Stimulated activated CD4-positive, alpha-beta T cell treated with anti-CD3 and anti-CD28 coated beads, TNF-alpha, amount 100 ng/mL, for 48 hours (primary cell): ENCODE results near the gene NEK9.
"Not testable (repeated sequence)": the region's sequence is repeated elsewhere in the genome, so short reads cannot be mapped to it uniquely, and the experiment has no call there.

ENCODE experiments used
- DNase-seq, 3 donors: peaks; one replicate each; pipeline ENCODE4 v3.0.0-alpha.2; 2020; ENCODE audit warnings: low read depth in 3 of 3

NEK9 gene

GRCh38 chr14:75107186-75107585, 19.7 kb downstream of the NEK9 start:
- DNase-seq, result no peak

- DNase-seq, result no peak
Observed at GRCh38 chr14:75101491-75101890, 25.4 kb downstream of the NEK9 start.

DNA sequence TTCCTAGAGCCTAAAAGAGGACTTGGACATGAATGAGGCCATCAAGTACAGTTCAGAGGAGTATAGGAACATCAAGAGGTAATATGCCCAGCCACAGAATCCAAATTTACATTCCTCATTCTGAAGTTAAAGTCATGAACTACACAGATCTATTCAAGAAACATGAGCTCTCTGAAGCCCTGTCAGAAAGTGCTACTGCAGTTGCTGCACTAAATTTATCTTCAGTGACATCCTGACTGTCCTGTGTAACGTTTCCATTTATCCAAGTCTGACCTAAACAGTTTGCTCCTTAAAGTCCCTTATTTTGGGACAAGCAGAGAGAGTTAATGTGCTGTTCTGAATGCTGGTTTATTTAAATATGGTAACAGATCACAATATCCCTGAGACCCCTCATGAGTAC, 28.2 kb downstream of the NEK9 start:
- no peak for DNase-seq

DNA sequence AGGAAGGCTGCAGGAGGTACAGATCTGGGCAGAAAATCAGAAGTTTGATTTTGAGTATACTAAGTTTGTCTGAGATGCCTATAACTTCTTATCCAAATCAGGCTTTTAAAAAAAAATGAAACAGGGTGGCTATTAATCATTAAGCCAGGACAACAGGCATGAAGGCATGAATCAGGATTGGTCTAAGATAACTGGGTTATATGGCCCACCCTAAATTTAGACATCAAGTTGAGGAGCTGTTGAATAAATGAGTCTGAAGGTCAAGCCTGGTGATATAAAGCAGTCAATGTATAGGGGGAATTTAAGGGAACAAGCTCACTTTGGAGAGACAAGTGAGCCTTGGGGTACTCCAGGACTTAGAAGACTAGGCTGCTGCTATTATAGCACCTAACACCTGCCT, 28.6 kb downstream of the NEK9 start:
- no peak for DNase-seq

DNA sequence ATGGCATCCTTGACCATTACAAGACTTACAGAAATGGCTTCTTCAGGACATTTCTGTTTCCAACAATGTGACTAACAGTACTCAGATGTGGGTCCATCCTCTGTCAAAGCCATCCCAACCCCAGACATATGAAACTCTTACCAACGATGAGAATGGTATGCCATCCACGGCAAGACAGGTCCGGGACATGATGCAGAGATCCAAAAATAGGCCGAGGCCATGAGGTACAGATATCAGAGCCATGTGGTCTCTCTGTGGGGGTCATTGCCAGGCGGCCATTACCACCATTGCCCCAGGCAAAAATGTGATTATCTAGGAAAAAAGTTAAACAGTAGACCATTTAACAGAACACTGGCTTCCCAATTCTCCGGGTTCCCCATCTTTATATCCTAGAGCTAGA, 29.9 kb downstream of the NEK9 start:
- DNase-seq, result no peak

- DNase-seq, result no peak
Observed at GRCh38 chr14:75095690-75096089, 31.2 kb downstream of the NEK9 start.

DNA sequence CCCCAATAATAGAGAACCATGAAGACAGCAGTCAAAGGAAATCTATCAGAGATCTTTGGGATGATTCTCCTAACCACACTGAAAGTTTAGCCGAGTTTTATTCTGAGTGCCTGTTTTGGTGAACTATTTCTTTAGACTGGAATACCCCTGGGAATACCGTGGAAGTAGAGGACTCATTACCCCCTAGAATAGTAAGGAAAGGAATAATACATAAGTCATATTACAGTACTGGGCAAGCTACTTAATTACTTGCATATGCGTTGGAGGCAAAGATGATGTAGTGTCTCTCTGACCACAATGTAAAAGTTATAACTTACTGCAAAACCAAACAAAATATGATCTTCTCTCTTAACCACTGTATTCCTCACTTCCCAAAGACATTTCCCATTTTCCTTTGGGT, 32.0 kb downstream of the NEK9 start:
- DNase-seq, result no peak

DNA sequence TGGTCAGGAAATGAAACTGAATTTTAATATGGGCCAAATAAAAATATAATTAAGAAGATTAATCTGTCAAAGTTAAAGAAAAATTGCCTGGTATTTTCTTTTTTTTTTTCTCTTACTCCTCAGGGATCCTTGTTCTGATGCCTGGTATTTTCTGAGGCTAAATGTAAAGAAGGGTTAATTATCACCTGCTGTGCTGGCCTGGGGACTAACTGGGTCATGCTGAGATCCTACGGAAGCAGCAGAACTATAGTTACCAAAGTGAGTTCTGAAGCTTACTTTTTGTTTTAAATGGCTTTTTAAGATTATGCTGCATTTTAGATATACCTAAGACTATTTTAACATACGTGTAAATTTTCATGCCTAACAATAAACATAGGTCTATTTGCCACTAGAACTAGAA, 34.1 kb downstream of the NEK9 start:
- DNase-seq, result no peak

DNA sequence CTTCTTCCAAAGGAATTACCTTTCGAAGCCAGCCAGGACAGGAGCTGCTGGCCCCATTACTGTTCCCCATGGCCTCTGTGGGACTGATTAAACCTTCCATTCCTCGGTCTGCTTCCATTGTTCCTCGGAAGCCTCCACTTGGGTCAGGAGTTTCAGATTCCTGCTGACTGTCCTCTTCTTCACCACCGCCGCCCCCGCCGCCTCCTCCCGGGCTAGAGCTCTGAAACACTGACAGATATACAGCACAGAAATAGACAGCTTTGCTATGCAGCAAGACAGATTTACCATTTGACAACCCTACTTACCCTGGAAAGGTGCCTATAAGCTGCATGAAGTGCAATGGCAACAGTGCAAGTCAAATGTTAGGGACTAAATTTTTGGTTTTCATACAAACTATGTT, 35.6 kb downstream of the NEK9 start:
- no peak for DNase-seq

DNA sequence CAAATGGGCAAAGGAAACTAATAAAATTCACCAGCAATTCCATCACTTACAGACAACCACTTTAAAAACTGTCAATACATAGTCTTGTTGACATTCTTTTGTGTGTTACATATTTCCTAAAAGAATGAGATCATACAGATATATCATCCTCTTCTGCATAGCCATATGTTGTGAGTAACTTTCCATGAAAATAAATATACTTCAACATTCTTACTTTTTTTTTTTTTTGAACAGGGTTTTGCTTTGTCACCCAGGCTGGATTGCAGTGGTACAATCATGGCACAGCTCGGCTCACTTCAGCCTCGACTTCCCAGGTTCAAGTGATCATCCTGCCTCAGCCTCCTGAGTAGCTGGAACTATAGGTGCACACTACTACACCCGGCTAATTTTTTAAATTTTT, 36.5 kb downstream of the NEK9 start:
- no peak for DNase-seq

- peak in 1 of 3 donors; percentile 37 for DNase-seq
Observed at GRCh38 chr14:75088566-75089373, 38.1 kb downstream of the NEK9 start.

GRCh38 chr14:75088153-75088552, 38.7 kb downstream of the NEK9 start:
- DNase-seq, result no peak

DNA sequence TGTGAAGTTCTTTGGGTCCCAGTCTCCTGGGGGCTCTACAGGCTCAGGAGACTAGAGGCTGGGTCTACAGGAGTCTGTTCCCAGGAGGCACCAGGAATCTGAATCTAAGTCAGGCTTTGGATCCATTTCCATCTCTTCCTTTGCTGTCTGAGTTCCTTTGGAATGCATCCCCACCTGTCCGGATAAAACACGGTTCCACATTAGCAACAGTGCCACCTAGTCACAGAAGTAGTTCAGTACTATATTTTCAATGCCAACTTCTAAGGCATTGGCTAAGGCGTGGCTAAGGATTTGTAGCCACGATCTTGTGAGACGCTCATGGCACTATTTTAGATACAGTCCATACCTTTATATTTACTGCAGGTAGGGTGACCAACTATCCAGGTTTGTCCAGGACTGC, 42.3 kb downstream of the NEK9 start:
- no peak for DNase-seq

- no peak for DNase-seq
Observed at GRCh38 chr14:75083271-75083670, 43.6 kb downstream of the NEK9 start.

- DNase-seq, result no peak
Observed at GRCh38 chr14:75081660-75082229, 45.1 kb downstream of the NEK9 start.

DNA sequence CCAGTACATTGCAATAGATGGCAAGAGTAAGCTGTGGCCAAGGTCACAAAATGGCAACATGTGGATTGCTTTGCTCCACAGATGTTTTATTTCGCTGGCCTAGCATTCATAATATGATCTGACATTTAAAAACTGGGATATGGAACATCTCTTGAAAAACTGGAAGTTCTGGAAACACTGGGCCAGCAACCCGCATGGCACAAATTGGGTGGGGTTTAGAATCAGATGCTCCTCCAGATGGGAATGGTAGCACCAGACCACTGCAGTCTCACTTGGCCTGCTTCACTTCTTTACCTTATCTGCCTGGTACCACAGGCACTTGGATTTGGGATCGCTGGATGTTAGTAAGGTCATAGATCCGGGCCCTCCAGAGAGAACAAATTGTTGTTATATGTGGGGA, 47.3 kb downstream of the NEK9 start:
- no peak for DNase-seq

DNA sequence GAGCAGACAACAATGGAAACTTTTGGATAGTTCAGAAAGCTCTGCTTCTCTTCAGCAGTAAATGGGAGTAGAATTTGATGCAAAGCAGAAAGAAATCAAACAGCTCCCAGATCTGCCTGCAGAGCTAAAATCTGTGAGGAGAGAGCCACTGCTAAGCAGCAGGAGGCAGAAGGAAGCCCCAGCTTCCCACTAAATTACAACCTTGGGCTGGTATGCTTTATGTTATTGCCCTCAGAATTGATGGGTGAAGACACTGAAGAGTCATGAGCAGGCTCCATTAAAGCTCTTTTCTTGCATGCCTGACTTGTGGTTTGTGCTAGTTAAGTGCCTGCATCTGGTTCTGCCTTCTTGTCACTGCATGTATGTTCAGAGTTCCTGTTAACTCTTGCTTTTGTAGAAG, 49.1 kb downstream of the NEK9 start:
- DNase-seq, result no peak

DNA sequence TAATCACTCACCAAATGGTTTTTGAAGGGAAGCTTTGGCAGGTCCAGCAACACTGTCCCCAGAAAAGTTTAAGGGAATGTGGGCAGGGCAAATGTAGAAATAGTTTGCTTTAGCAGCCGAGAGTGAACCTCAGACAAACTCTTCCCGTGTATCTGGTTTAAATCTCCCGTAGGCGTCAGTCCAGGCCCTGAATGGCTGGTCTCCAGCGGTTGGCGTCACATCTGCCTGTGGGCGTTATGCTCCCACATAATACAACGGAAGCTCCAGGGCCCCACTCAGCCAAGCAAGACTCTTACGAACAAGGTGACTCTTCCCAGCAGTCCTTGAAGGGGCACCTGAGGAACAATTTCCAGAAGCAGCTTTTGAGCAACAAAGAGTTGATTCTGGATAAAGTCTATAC, 56.5 kb downstream of the NEK9 start:
- DNase-seq, result no peak

- no peak for DNase-seq
Observed at GRCh38 chr14:75069811-75070145, 57.1 kb downstream of the NEK9 start.

DNA sequence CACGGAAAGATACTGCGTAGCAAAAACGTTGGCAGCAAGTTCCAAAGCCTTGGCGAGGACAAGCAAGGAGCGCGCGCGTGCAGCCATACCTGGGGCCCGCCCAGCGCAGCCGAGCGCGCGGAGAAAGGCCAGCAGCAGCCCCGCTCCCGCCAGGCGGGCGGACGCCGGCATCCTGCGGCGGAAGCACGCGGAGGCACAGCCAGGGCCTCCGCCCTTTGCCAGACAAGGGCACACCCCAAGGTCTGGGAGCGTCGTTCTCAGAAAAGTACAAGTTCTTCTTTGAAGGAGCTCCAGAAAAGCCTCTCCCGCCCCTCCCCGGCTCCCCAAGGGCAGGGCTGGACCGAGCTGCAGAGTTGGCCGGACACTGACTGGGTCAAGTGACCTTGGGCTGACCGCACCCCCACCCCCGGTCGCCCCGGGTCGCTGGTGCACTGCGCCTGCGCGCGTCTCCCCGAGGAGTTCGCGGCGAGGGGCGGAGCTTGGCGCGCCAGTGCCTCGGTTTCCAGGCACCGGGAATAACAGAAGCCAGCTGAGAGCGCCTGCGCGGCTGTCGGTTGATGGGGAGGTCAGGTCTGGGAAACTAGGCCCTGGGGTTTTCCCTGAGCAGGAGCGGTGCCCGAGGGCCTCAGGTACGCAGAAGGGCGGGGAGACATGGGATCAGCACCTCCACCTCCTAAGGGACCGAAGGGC, 57.6 kb downstream of the NEK9 start, which contains the start of gene ZC2HC1C:
TSS of gene ZC2HC1C (plus strand) at position 521 of the 690 bp plus-strand sequence. CDS start 933 bp downstream, outside the sequence.
- DNase-seq, result peak; percentile 42 to 57 (median 53)

DNA sequence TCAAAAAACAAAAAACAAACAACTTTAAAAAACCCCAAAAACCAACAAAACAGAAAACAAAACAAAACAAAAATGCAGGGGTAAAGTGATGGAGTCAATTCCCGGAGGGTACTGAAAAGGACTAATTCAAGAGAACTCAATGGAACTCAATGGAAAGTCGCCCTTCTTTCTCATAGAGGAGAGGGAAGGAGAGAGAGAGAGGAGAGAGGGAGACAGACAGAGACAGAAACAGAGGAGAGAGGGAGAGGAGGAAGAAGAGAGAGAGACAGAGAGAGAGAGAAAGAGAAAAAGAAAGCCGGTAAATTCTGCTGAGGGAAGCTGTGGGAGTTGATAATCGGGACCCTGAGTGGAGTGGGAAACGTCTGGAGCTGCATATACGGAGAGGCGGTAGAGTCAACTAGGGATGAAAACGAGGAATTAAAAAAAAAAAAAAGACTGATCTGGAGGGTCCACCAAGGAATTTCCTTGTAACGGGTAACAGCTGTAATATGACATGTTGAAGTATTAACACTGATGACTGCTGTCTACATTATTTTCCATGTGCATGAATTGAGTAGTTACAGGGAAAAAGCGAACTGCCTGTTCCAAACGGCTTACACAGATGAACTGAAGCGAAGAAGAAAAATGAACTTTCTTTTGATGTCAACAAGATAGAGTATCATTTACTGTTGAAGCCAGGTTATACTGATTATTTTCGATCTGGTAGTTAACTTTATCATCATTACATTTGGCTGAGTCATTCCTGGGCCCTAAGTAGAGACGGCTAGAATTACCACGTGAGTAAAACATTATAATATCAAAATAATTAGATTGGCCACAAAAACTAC, 58.3 kb downstream of the NEK9 start:
- no peak for DNase-seq

- not testable (repeated sequence) for DNase-seq
Observed at GRCh38 chr14:75067765-75068164, 59.1 kb downstream of the NEK9 start.
